H1 (cell line): Measurements from ENCODE around the gene PSMC2.

Experiments
- EP300 ChIP-seq, 2 experiments: IDR thresholded peaks; 1 replicate in 1 of 2; 2 replicates in 1 of 2; pipeline ENCODE4 v1.6.1; 2011 to 2012; ENCODE audit warnings: low read depth in 2 of 2, low read length in 2 of 2, mild to moderate bottlenecking in 2 of 2, borderline replicate concordance in 1 of 2, inconsistent platforms in 1 of 2, moderate library complexity in 1 of 2
- EZH2 ChIP-seq: fragments of 200-600 bp; sonication (generic); IDR thresholded peaks from 2 replicates; pipeline ENCODE4 v1.7.1; 2012; ENCODE audit warnings: low read depth, mild to moderate bottlenecking, moderate library complexity, low read length, inconsistent platforms; ENCODE audit not compliant: severe bottlenecking
- GABPA ChIP-seq: IDR thresholded peaks from 2 replicates; pipeline ENCODE4 v1.6.1; 2011; ENCODE audit warnings: mild to moderate bottlenecking, low read length, moderate library complexity, borderline replicate concordance; ENCODE audit not compliant: insufficient read depth
- POLR2A ChIP-seq, 2 experiments: IDR thresholded peaks; 1 replicate in 1 of 2; 2 replicates in 1 of 2; pipeline ENCODE4 v1.6.1; 2011; ENCODE audit warnings: low read depth in 2 of 2, low read length in 2 of 2, mild to moderate bottlenecking in 2 of 2; ENCODE audit errors: control extremely low read depth in 1 of 2
- RAD21 ChIP-seq, 2 experiments: IDR thresholded peaks in 1 of 2; conservative IDR thresholded peaks in 1 of 2; 2 replicates each; pipeline ENCODE4 v1.6.1; 2011; ENCODE audit warnings: low read depth in 2 of 2, low read length in 2 of 2, improper control_type of control experiment in 1 of 2, inconsistent platforms in 1 of 2, mild to moderate bottlenecking in 1 of 2, moderate library complexity in 1 of 2
- RBBP5 ChIP-seq: IDR thresholded peaks from 2 replicates; pipeline ENCODE4 v1.7.1; 2012; ENCODE audit warnings: low read depth, mild to moderate bottlenecking, inconsistent platforms, low read length, moderate library complexity, borderline replicate concordance
- RFX5 ChIP-seq: IDR thresholded peaks from 2 replicates; pipeline ENCODE4 v1.6.1; 2011; ENCODE audit warnings: low read depth, low read length, improper control_type of control experiment, borderline replicate concordance
- SP2 ChIP-seq: IDR thresholded peaks from 2 replicates; pipeline ENCODE4 v1.6.1; 2012; ENCODE audit warnings: mild to moderate bottlenecking, low read length, inconsistent platforms
- SRF ChIP-seq: IDR thresholded peaks from 2 replicates; pipeline ENCODE4 v1.6.1; 2011; ENCODE audit warnings: mild to moderate bottlenecking, low read depth, low read length, moderate library complexity
- TAF1 ChIP-seq: IDR thresholded peaks from 2 replicates; pipeline ENCODE4 v1.6.1; 2011; ENCODE audit warnings: mild to moderate bottlenecking, low read depth, low read length
- TEAD4 ChIP-seq: IDR thresholded peaks from 2 replicates; pipeline ENCODE4 v1.6.1; 2012; ENCODE audit warnings: low read depth, low read length, inconsistent platforms, mixed read lengths
- TF ChIP-seq, protein P1 (sequence below), 3 experiments: IDR thresholded peaks; 1 replicate in 2 of 3; 2 replicates in 1 of 3; pipeline versions ENCODE4 v1.5.1 to v1.6.1; 2011; ENCODE audit warnings: low read length in 3 of 3, mild to moderate bottlenecking in 3 of 3, inconsistent platforms in 2 of 3, low read depth in 1 of 3, moderate library complexity in 1 of 3; ENCODE audit not compliant: insufficient read depth in 1 of 3; ENCODE audit errors: control extremely low read depth in 1 of 3
- TF ChIP-seq, protein P2 (sequence below): IDR thresholded peaks from 2 replicates; pipeline ENCODE4 v1.6.1; 2011; ENCODE audit warnings: low read length, improper control_type of control experiment

DNA sequence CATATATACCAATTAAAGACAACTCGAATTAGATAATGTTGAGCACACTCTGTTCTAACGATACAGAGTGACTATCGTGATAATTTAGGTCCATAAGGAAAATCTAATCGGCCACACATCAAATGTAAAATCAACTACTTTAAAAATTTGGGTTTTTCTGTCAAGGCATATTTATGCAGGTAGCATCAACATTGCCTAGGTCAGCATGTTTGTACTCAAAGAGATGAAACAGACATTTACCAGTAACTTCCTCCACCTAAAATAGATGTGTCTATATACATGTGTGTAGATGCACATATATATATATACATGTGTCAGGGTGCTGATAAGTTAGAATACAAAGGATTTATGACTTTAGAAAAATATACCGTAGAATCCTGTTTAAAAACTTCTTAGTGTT, 22.0 kb downstream of the PSMC2 start:
- TF ChIP-seq, protein P1, sequence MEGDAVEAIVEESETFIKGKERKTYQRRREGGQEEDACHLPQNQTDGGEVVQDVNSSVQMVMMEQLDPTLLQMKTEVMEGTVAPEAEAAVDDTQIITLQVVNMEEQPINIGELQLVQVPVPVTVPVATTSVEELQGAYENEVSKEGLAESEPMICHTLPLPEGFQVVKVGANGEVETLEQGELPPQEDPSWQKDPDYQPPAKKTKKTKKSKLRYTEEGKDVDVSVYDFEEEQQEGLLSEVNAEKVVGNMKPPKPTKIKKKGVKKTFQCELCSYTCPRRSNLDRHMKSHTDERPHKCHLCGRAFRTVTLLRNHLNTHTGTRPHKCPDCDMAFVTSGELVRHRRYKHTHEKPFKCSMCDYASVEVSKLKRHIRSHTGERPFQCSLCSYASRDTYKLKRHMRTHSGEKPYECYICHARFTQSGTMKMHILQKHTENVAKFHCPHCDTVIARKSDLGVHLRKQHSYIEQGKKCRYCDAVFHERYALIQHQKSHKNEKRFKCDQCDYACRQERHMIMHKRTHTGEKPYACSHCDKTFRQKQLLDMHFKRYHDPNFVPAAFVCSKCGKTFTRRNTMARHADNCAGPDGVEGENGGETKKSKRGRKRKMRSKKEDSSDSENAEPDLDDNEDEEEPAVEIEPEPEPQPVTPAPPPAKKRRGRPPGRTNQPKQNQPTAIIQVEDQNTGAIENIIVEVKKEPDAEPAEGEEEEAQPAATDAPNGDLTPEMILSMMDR (IDR thresholded peaks at IDR 0.05; ENCODE audit: control extremely low read depth in 1 of 3, insufficient read depth in 1 of 3, low read depth in 1 of 3, low read length in 3 of 3), result no peak
- TF ChIP-seq RBBP5, result no peak
- TF ChIP-seq EZH2, result no peak
- TF ChIP-seq, protein P2, sequence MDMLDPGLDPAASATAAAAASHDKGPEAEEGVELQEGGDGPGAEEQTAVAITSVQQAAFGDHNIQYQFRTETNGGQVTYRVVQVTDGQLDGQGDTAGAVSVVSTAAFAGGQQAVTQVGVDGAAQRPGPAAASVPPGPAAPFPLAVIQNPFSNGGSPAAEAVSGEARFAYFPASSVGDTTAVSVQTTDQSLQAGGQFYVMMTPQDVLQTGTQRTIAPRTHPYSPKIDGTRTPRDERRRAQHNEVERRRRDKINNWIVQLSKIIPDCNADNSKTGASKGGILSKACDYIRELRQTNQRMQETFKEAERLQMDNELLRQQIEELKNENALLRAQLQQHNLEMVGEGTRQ, result no peak
- no peak for TF ChIP-seq TAF1
- TF ChIP-seq GABPA, result no peak
- TF ChIP-seq SRF, result no peak
- no peak for TF ChIP-seq SP2
- no peak for TF ChIP-seq RFX5
- TF ChIP-seq TEAD4, result no peak
- no peak for TF ChIP-seq EP300 (IDR thresholded peaks at IDR 0.05; ENCODE audit: borderline replicate concordance in 1 of 2, low read depth in 2 of 2, low read length in 2 of 2)
- TF ChIP-seq POLR2A (IDR thresholded peaks at IDR 0.05; ENCODE audit: control extremely low read depth in 1 of 2, low read depth in 2 of 2, low read length in 2 of 2), result no peak
- no peak for TF ChIP-seq RAD21 (IDR thresholded peaks at IDR 0.05 in 1 of 2, conservative IDR thresholded peaks at IDR 0.05 in 1 of 2; ENCODE audit: low read depth in 2 of 2, low read length in 2 of 2)
